RWPE2 (cell line): ENCODE data around the gene VPS4A.
A peak's percentile ranks its signal among the peaks of the same experiment; 100 is the strongest.
"Not testable (repeated sequence)": the region's sequence is repeated elsewhere in the genome, so short reads cannot be mapped to it uniquely, and the experiment has no call there.

Experiments
- ATAC-seq: fragments of 200-7000 bp; cut with Tn5 transposase; 3 replicates; pipeline ENCODE4 v1.9.1; 2021; ENCODE audit warnings: low read depth
- DNase-seq: peaks from one replicate; pipeline ENCODE4 v3.0.0-alpha.2; 2020; ENCODE audit warnings: low spot score
- H3K27ac ChIP-seq: fragments of 450-650 bp; 2 replicates; pipeline ENCODE4 v1.5.1; 2017; ENCODE audit warnings: mild to moderate bottlenecking; ENCODE audit not compliant: poor library complexity, severe bottlenecking
- H3K27me3 ChIP-seq: fragments of 250-450 bp; sonication (Bioruptor Pico); 2 replicates; pipeline ENCODE4 v1.5.1; 2021; ENCODE audit warnings: mild to moderate bottlenecking, moderate library complexity; ENCODE audit not compliant: insufficient read depth, poor library complexity, severe bottlenecking
- H3K36me3 ChIP-seq: fragments of 250-450 bp; sonication (Bioruptor Pico); 2 replicates; pipeline ENCODE4 v1.5.1; 2020; ENCODE audit warnings: low read depth, mild to moderate bottlenecking, moderate library complexity
- H3K4me1 ChIP-seq: fragments of 250-450 bp; sonication (Bioruptor Pico); 2 replicates; pipeline ENCODE4 v1.5.1; 2021; ENCODE audit warnings: mild to moderate bottlenecking, moderate library complexity; ENCODE audit not compliant: insufficient read depth, poor library complexity, severe bottlenecking
- H3K4me3 ChIP-seq: fragments of 250-450 bp; sonication (Bioruptor Pico); 2 replicates; pipeline ENCODE4 v1.5.1; 2021; ENCODE audit warnings: mild to moderate bottlenecking, moderate library complexity; ENCODE audit not compliant: severe bottlenecking
- H3K9me3 ChIP-seq: fragments of 250-450 bp; sonication (Bioruptor Pico); 2 replicates; pipeline ENCODE4 v1.5.1; 2021; ENCODE audit warnings: mild to moderate bottlenecking, moderate library complexity; ENCODE audit not compliant: severe bottlenecking
- CTCF ChIP-seq: fragments of 450-650 bp; IDR thresholded peaks from one replicate; pipeline ENCODE4 v1.5.1; 2017; ENCODE audit warnings: mild to moderate bottlenecking, moderate library complexity; ENCODE audit not compliant: poor library complexity, severe bottlenecking

VPS4A gene

GRCh38 chr16:69350536-69351133 lies 39.5 kb downstream of the VPS4A start:
- Histone ChIP-seq H3K4me1 (no peaks in the 10 kb centered on the region), H3K9me3 (no peaks in the 10 kb centered on the region), H3K27me3 (no peaks in the 10 kb centered on the region), H3K27ac (no peak overlapping the region), H3K36me3 (peaks cover 5% of the 10 kb centered on the region), H3K4me3 (no peak overlapping the region)
- DNase-seq: peak; percentile 19
- no peak for ATAC-seq
- no peak for TF ChIP-seq CTCF

- TF ChIP-seq CTCF: no peak
- peaks cover 13% of the 10 kb centered on the region for H3K36me3 ChIP-seq
- DNase-seq: peak; percentile 44
- no peak for ATAC-seq
- no peaks in the 10 kb centered on the region for H3K27me3 ChIP-seq
- H3K4me3 ChIP-seq: no peak within 1 kb of the TSS
- no peaks in the 10 kb centered on the region for H3K9me3 ChIP-seq
- H3K4me1 ChIP-seq: no peaks in the 10 kb centered on the region
- H3K27ac ChIP-seq: no peak within 1 kb of the TSS
Measured at GRCh38 chr16:69351309-69352027, 40.3 kb downstream of the VPS4A start, which contains the start of gene TMED6. Gene TMED6 (minus strand): TSS chr16:69351786. CDS start chr16:69351753, 33 bp downstream.

GRCh38 chr16:69360070-69360469 lies 48.9 kb downstream of the VPS4A start:
- not testable (repeated sequence) for H3K4me1 ChIP-seq, H3K27ac ChIP-seq, H3K9me3 ChIP-seq, H3K4me3 ChIP-seq, H3K27me3 ChIP-seq, ATAC-seq
- H3K36me3 ChIP-seq: peaks cover 26% of the 10 kb centered on the region
- peak; percentile 17 for DNase-seq

- H3K36me3 ChIP-seq: peaks cover 38% of the 10 kb centered on the region
- DNase-seq: peak; percentile 52
- no peak for TF ChIP-seq CTCF
- H3K4me1 ChIP-seq: no peaks in the 10 kb centered on the region
- no peaks in the 10 kb centered on the region for H3K9me3 ChIP-seq
- peak; percentile 55; the same call in 2 of the 3 replicates for ATAC-seq
- no peak overlapping the region for H3K27ac ChIP-seq
- no peaks in the 10 kb centered on the region for H3K27me3 ChIP-seq
- no peak overlapping the region for H3K4me3 ChIP-seq
Measured at GRCh38 chr16:69363281-69363717, 52.1 kb downstream of the VPS4A start.

- H3K27ac ChIP-seq: no peak overlapping the region
- peaks cover 44% of the 10 kb centered on the region for H3K36me3 ChIP-seq
- H3K4me1 ChIP-seq: no peaks in the 10 kb centered on the region
- no peaks in the 10 kb centered on the region for H3K9me3 ChIP-seq
- peak; percentile 23 for DNase-seq
- H3K27me3 ChIP-seq: no peaks in the 10 kb centered on the region
- H3K4me3 ChIP-seq: no peak overlapping the region
- TF ChIP-seq CTCF: no peak
- ATAC-seq: no peak
Measured at GRCh38 chr16:69364088-69364487, 52.9 kb downstream of the VPS4A start.
